HK-2 (cell line): ENCODE measurements around the gene PIK3R4.

Experiments used
- DNase-seq: peaks from one replicate; pipeline ENCODE4 v3.0.0-alpha.2; 2018; ENCODE audit not compliant: unreplicated experiment

Gene PIK3R4

GRCh38 chr3:130640027-130640426 lies 106.6 kb downstream of the PIK3R4 start:
- DNase-seq = no peak

DNA sequence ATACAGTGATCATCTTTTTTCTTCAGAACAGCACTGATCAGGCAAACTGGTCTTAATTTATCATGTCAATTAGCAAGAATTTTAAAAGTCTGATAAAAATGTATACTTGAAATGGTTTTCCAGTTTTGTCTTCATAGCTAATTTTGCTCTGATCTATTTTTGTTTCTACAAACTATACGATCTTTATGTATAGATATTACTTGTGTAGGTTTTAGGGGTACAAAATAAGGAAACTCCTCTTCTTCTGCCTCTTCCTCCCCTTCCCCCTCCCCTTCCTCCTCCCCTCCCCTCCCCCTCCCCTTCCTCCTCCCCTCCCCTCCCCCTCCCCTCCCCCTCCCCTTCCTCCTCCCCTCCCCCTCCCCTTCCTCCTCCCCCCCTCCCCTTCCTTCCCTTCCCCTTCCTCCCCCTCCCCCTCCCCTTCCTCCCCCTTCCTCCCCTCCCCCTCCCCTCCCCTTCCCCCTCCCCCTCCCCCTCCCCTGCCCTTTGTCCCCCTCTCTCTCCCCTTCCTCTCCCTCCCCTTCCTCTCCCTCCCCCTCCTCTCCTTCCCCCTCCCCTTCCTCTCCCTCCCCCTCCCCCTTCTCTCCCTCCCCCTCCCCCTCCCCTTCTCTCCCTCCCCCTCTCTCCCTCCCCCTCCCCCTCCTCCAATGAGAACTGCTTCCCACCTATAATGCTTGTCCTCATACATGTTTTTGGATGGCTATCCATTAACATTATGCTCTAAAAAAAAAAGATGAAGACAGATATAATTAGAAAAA lies 110.0 kb downstream of the PIK3R4 start:
- DNase-seq = no peak

DNA sequence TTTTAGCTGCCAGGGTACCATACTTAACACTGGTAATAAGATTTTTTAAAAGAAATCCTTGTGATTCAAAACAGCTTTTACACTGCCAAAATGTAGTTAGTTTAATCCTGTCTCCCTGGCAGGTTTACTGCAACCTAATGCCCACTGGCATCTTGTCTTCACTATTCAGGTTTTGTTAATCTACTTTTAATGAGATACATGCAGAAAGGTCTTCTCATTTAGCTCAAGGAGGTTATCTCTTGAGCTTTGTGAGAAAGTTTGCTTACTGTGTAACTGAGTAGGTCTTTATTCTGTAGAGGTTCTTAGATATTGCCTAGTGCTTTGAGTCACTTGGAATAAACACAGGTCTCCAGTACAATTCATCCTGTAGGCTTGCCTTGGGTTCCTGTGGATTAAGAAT lies 110.7 kb downstream of the PIK3R4 start:
- no peak for DNase-seq

DNA sequence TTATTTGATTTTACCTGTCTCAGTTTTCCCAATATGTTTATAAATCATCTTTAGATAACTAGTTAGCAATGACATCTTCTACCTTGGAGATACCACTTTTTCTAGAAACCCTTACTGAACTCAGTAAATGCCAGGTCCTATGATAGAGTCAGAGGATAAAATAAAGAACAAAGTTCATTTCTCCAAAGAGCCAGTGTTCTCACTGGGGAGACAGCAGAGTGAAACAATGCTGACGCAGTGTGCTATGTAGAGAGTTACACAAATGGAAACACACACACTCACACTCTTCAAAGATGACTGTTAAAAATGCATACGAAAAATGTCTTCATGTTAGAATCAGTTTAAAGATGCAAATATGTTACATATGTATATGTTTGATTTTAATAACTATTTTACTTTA lies 111.3 kb downstream of the PIK3R4 start:
- no peak for DNase-seq
